HG02870 (cell line): ENCODE measurements around the gene HOXD3.

Experiments
- ATAC-seq: cut with Tn5 transposase; IDR thresholded peaks from one replicate; pipeline ENCODE4 v1.9.1; 2021; ENCODE audit warnings: mild to moderate bottlenecking, moderate library complexity; ENCODE audit not compliant: unreplicated experiment

The HOXD3 gene

GRCh38 chr2:176156807-176157498 lies at the start of gene HOXD3:
Gene HOXD3 (plus strand): TSS chr2:176157307. CDS start chr2:176169115, 11,808 bp downstream.
- no peak for ATAC-seq

GRCh38 chr2:176107731-176108181 lies 49.4 kb upstream of the HOXD3 start:
- ATAC-seq: no peak

- ATAC-seq: no peak
These were observed 47.8 kb upstream of the HOXD3 start for GRCh38 chr2:176109192-176109901.

GRCh38 chr2:176109946-176110345 lies 47.2 kb upstream of the HOXD3 start:
- ATAC-seq: no peak

- ATAC-seq: no peak
These were observed 46.4 kb upstream of the HOXD3 start for GRCh38 chr2:176110415-176111308.

- ATAC-seq: no peak
These were observed 45.8 kb upstream of the HOXD3 start for GRCh38 chr2:176111309-176111663.

GRCh38 chr2:176111846-176112374 lies 45.2 kb upstream of the HOXD3 start:
- ATAC-seq: no peak

GRCh38 chr2:176112375-176113302 lies 44.5 kb upstream of the HOXD3 start:
- no peak for ATAC-seq

GRCh38 chr2:176114120-176114929 lies 42.8 kb upstream of the HOXD3 start:
- no peak for ATAC-seq

- ATAC-seq: no peak
These were observed 42.0 kb upstream of the HOXD3 start for GRCh38 chr2:176114930-176115625.

- ATAC-seq: no peak
These were observed 41.0 kb upstream of the HOXD3 start, which contains the start of gene HOXD10 for GRCh38 chr2:176115883-176116813. Gene HOXD10 (plus strand): TSS chr2:176116778. CDS start chr2:176116834, 56 bp downstream.

- ATAC-seq: no peak
These were observed 39.8 kb upstream of the HOXD3 start for GRCh38 chr2:176117162-176117822.

- ATAC-seq: no peak
These were observed 39.2 kb upstream of the HOXD3 start for GRCh38 chr2:176117823-176118371.

- ATAC-seq: no peak
These were observed 38.3 kb upstream of the HOXD3 start for GRCh38 chr2:176118601-176119339.

- no peak for ATAC-seq
These were observed 36.5 kb upstream of the HOXD3 start for GRCh38 chr2:176120364-176121189.
